Measurements from ENCODE around the gene PGK1. TPM values are rescaled to one million over a fixed set of nuclear protein-coding genes. Genes with fewer than 3 reads are reported as not detected.
A peak's percentile ranks its signal among the peaks of the same experiment; 100 is the strongest.

Gene PGK1
- total and polyA plus RNA-seq, 9 of the 15 experiments (the other 6 are each of a cell fraction or from before 2014, with no cell fraction given) = 199 to 1,378 (median 378) TPM

- Histone ChIP-seq H3K9ac (ENCODE audit: insufficient read depth in 1 of 2, low read depth in 2 of 2, low read length in 2 of 2) (no peak overlapping the region), H3K4me3 (no peak overlapping the region), H3K9me3 (replicated peaks; ENCODE audit: control insufficient read depth, insufficient read depth, low read depth, low read length) (no peaks in the 10 kb centered on the region), H3K36me3 (ENCODE audit: control insufficient read depth, insufficient read depth, low read length) (no peaks in the 10 kb centered on the region), H4K20me1 (replicated peaks; ENCODE audit: control insufficient read depth, insufficient read depth, low read length) (no peaks in the 10 kb centered on the region), H3K4me1 (replicated peaks in 1 of 2; ENCODE audit: control insufficient read depth in 2 of 2, insufficient read depth in 2 of 2, low read length in 2 of 2) (no peaks in the 10 kb centered on the region), H3K9me1 (ENCODE audit: control insufficient read depth, insufficient read depth, low read length) (no peaks in the 10 kb centered on the region), H3K27ac (ENCODE audit: extremely low read depth, low read depth, low read length) (no peak overlapping the region), H3K4me2 (ENCODE audit: insufficient read depth, low read length) (no peak overlapping the region), H3K27me3 (ENCODE audit: control insufficient read depth in 2 of 2, insufficient read depth in 2 of 2, low read length in 2 of 2) (no peaks in the 10 kb centered on the region), H3K79me2 (ENCODE audit: control insufficient read depth, insufficient read depth, low read length) (no peaks in the 10 kb centered on the region), H2AFZ (ENCODE audit: low read depth, low read length) (no peak overlapping the region)
- CTCF ChIA-PET (ENCODE audit: low intra/inter-chr PET ratio) = no interaction called here
- ATAC-seq = no peak
- no peak for DNase-seq (ENCODE audit: extremely low read depth in 1 of 4, low spot score in 3 of 4)
- POLR2A ChIA-PET = no interaction called here
- BruUV-seq (replicated peaks) = no TSS peak
- FAIRE-seq = no peak
- in situ Hi-C loops (cut with MboI) (no loop called here), intact Hi-C loops (cut with micrococcal nuclease) (no loop called here)
- 25% methylated on average over 2 of the region's 5 CpGs for WGBS (ENCODE audit: insufficient coverage, low coverage, missing lambda C conversion rate)
- TF ChIP-seq TRIM24 (IDR thresholded peaks at IDR 0.05) = peak in 1 of 2 experiments; percentile 37; a peak in 1 of 4 replicates
- TF ChIP-seq, protein P1, sequence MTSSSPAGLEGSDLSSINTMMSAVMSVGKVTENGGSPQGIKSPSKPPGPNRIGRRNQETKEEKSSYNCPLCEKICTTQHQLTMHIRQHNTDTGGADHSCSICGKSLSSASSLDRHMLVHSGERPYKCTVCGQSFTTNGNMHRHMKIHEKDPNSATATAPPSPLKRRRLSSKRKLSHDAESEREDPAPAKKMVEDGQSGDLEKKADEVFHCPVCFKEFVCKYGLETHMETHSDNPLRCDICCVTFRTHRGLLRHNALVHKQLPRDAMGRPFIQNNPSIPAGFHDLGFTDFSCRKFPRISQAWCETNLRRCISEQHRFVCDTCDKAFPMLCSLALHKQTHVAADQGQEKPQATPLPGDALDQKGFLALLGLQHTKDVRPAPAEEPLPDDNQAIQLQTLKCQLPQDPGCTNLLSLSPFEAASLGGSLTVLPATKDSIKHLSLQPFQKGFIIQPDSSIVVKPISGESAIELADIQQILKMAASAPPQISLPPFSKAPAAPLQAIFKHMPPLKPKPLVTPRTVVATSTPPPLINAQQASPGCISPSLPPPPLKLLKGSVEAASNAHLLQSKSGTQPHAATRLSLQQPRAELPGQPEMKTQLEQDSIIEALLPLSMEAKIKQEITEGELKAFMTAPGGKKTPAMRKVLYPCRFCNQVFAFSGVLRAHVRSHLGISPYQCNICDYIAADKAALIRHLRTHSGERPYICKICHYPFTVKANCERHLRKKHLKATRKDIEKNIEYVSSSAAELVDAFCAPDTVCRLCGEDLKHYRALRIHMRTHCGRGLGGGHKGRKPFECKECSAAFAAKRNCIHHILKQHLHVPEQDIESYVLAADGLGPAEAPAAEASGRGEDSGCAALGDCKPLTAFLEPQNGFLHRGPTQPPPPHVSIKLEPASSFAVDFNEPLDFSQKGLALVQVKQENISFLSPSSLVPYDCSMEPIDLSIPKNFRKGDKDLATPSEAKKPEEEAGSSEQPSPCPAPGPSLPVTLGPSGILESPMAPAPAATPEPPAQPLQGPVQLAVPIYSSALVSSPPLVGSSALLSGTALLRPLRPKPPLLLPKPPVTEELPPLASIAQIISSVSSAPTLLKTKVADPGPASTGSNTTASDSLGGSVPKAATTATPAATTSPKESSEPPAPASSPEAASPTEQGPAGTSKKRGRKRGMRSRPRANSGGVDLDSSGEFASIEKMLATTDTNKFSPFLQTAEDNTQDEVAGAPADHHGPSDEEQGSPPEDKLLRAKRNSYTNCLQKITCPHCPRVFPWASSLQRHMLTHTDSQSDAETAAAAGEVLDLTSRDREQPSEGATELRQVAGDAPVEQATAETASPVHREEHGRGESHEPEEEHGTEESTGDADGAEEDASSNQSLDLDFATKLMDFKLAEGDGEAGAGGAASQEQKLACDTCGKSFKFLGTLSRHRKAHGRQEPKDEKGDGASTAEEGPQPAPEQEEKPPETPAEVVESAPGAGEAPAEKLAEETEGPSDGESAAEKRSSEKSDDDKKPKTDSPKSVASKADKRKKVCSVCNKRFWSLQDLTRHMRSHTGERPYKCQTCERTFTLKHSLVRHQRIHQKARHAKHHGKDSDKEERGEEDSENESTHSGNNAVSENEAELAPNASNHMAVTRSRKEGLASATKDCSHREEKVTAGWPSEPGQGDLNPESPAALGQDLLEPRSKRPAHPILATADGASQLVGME (CRISPR knock-in tag; IDR thresholded peaks at IDR 0.05) = no peak
- TF ChIP-seq TOE1 (IDR thresholded peaks at IDR 0.05; ENCODE audit: borderline replicate concordance) = no peak
- no peak for TF ChIP-seq TOE1 (CRISPR knock-in tag; IDR thresholded peaks at IDR 0.05; ENCODE audit: borderline replicate concordance, low read depth)
- no peak for TF ChIP-seq NCOR1 (IDR thresholded peaks at IDR 0.05)
- TF ChIP-seq, protein P2, sequence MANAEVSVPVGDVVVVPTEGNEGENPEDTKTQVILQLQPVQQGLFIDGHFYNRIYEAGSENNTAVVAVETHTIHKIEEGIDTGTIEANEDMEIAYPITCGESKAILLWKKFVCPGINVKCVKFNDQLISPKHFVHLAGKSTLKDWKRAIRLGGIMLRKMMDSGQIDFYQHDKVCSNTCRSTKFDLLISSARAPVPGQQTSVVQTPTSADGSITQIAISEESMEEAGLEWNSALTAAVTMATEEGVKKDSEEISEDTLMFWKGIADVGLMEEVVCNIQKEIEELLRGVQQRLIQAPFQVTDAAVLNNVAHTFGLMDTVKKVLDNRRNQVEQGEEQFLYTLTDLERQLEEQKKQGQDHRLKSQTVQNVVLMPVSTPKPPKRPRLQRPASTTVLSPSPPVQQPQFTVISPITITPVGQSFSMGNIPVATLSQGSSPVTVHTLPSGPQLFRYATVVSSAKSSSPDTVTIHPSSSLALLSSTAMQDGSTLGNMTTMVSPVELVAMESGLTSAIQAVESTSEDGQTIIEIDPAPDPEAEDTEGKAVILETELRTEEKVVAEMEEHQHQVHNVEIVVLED (CRISPR knock-in tag; IDR thresholded peaks at IDR 0.05) = no peak
- no peak for TF ChIP-seq SOX6 (IDR thresholded peaks at IDR 0.05)
- TF ChIP-seq ATF3 (IDR thresholded peaks at IDR 0.05) = peak; percentile 36; the same call in 1 of the 2 replicates
- TF ChIP-seq ATF3 (CRISPR knock-in tag; conservative IDR thresholded peaks at IDR 0.05) = no peak
- 0 out of 3 replicates have a peak, but pooled peaks of 1 of the 2 experiments have one; percentile 19 for TF ChIP-seq CBX3 (IDR thresholded peaks at IDR 0.05; ENCODE audit: borderline replicate concordance in 1 of 2, low read length in 2 of 2)
- TF ChIP-seq, protein P3, sequence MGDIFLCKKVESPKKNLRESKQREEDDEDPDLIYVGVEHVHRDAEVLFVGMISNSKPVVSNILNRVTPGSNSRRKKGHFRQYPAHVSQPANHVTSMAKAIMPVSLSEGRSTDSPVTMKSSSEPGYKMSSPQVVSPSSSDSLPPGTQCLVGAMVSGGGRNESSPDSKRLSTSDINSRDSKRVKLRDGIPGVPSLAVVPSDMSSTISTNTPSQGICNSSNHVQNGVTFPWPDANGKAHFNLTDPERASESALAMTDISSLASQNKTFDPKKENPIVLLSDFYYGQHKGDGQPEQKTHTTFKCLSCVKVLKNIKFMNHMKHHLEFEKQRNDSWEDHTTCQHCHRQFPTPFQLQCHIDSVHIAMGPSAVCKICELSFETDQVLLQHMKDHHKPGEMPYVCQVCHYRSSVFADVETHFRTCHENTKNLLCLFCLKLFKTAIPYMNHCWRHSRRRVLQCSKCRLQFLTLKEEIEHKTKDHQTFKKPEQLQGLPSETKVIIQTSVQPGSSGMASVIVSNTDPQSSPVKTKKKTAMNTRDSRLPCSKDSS (IDR thresholded peaks at IDR 0.05; ENCODE audit: low read depth, partially characterized antibody) = peak; percentile 65
- TF ChIP-seq GABPB1 (CRISPR knock-in tag; IDR thresholded peaks at IDR 0.05) = no peak
Observed at GRCh38 chrX:78075787-78076389, 28.2 kb upstream of the PGK1 start.

Data from K562 (cell line).